Thyroid gland (tissue), 4 donors: ENCODE results near the gene IFRD1. TPM values are rescaled to one million over a fixed set of nuclear protein-coding genes. Genes with fewer than 3 reads are reported as not detected.

Experiments
- DNase-seq, 2 donors: peaks; one replicate each; pipeline ENCODE4 v3.0.0-alpha.2; 2019
- H3K27ac ChIP-seq, 3 donors: fragments of 200-600 bp; sonication (generic); 1 replicate in 2 of 3; 2 replicates in 1 of 3; pipeline ENCODE4 v1.5.1; 2016 to 2019; ENCODE audit warnings: mild to moderate bottlenecking in 1 of 3, moderate library complexity in 1 of 3
- H3K27me3 ChIP-seq: fragments of 200-600 bp; sonication (generic); one replicate; pipeline ENCODE4 v1.5.1; 2019
- H3K36me3 ChIP-seq, 2 donors: fragments of 200-600 bp; sonication (generic); one replicate each; pipeline ENCODE4 v1.5.1; 2016 to 2019
- H3K4me1 ChIP-seq, 2 donors: fragments of 200-600 bp; sonication (generic); one replicate each; pipeline ENCODE4 v1.5.1; 2017 to 2019
- H3K4me3 ChIP-seq, 3 donors: fragments of 200-600 bp; sonication (generic); replicated peaks in 1 of 3; 1 replicate in 2 of 3; 2 replicates in 1 of 3; pipeline ENCODE4 v1.5.1; 2016; ENCODE audit warnings: mild to moderate bottlenecking in 1 of 3
- H3K9me3 ChIP-seq: fragments of 200-600 bp; sonication (generic); one replicate; pipeline ENCODE4 v1.5.1; 2017
- POLR2A ChIP-seq, 2 donors: fragments of 450-650 bp; IDR thresholded peaks; one replicate each; pipeline ENCODE4 v1.6.1; 2017; ENCODE audit warnings: antibody characterized with exemption in 2 of 2, mild to moderate bottlenecking in 2 of 2, moderate library complexity in 1 of 2
- WGBS, 2 donors: methylation state at CpG; one replicate each; pipeline ENCODE4 v1.1.5; 2017; 5-methylcytosine and 5-hydroxymethylcytosine counted together
- intact Hi-C: fragments of 100-400 bp; cut with DNase I; formaldehyde crosslinking; loops from one replicate; pipeline ENCODE4 v1.15.1; 2023
- total RNA-seq, 4 donors: library from RNA; depleted of rRNA; stranded (reverse); fragments of >200 nt; gene quantifications; one replicate each; pipeline ENCODE4 v1.2.3, GENCODE V29; 2016
- TF ChIP-seq, protein P1 (sequence below), 6 experiments: fragments of 200-600 bp in 3 of 6; fragments of 450-650 bp in 3 of 6; sonication (generic) in 3 of 6; IDR thresholded peaks; one replicate each; pipeline ENCODE4 v1.5.1; 2016 to 2019; ENCODE audit warnings: antibody characterized with exemption in 6 of 6, mild to moderate bottlenecking in 2 of 6, inconsistent platforms in 1 of 6, moderate library complexity in 1 of 6

IFRD1 gene
- total RNA-seq, 4 donors from 2014 or later = 34.5 to 84.8 (median 57.1) TPM

DNA sequence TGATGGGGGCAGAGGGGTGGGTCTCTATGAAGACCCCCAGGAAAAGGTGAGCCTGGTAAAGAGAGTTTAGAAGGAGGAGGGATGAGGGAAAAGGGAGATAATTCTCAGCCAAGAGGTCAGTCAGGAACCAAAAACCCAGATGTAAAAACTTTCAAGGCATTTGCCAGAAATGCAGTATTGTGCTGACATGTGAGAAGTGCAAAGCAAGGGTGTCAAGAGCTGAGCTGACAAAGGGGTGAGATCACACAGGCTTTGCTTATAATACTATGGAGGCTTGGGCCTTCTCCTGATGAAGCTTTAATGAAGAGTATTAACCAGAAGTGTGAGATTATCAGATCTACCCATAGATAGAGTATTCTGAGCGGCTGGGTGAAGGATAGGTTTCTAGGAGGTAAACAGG lies 22.3 kb upstream of the IFRD1 start:
- Histone ChIP-seq H3K27me3 (no peaks in the 10 kb centered on the region), H3K4me3 (no peak overlapping the region), H3K27ac (no peak overlapping the region), H3K4me1 (peaks cover 2 to 6% of the 10 kb centered on the region in 2 donors), H3K9me3 (no peaks in the 10 kb centered on the region), H3K36me3 (no peaks in the 10 kb centered on the region)
- TF ChIP-seq, protein P1, sequence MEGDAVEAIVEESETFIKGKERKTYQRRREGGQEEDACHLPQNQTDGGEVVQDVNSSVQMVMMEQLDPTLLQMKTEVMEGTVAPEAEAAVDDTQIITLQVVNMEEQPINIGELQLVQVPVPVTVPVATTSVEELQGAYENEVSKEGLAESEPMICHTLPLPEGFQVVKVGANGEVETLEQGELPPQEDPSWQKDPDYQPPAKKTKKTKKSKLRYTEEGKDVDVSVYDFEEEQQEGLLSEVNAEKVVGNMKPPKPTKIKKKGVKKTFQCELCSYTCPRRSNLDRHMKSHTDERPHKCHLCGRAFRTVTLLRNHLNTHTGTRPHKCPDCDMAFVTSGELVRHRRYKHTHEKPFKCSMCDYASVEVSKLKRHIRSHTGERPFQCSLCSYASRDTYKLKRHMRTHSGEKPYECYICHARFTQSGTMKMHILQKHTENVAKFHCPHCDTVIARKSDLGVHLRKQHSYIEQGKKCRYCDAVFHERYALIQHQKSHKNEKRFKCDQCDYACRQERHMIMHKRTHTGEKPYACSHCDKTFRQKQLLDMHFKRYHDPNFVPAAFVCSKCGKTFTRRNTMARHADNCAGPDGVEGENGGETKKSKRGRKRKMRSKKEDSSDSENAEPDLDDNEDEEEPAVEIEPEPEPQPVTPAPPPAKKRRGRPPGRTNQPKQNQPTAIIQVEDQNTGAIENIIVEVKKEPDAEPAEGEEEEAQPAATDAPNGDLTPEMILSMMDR (IDR thresholded peaks at IDR 0.05) = no peak
- no peak for TF ChIP-seq POLR2A (IDR thresholded peaks at IDR 0.05)
- intact Hi-C loops = no loop called here
- no peak for DNase-seq
- 97 to 100% methylated on average over 1 of the region's 1 CpG for WGBS, 2 donors

DNA sequence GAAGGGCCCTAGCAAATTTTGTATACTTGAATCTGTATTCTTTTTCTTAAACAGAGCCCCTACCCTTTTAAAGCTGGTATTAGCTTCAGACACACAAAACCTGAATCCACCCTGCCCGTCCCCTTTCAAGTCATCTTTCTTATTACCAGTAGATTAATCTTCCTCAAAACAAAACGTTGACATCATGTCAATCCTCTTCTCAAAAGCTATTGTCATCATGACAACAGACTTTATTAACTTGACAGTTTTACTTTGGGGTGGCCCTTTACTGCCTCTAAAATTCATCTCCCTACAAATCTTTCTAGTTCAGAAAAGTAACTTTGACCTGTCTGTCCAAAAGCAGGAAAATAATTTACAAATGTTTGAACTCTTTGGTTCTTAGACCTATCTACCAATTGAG lies 21.5 kb upstream of the IFRD1 start:
- Histone ChIP-seq H3K27me3 (no peaks in the 10 kb centered on the region), H3K9me3 (no peaks in the 10 kb centered on the region), H3K4me1 (no peaks in the 10 kb centered on the region), H3K36me3 (no peaks in the 10 kb centered on the region), H3K4me3 (no peak overlapping the region), H3K27ac (no peak overlapping the region)
- DNase-seq = no peak
- WGBS, 2 donors = 85 to 87% methylated on average over 2 of the region's 2 CpGs
- TF ChIP-seq, protein P1 (IDR thresholded peaks at IDR 0.05) = no peak
- no peak for TF ChIP-seq POLR2A (IDR thresholded peaks at IDR 0.05)
- intact Hi-C loops = no loop called here

DNA sequence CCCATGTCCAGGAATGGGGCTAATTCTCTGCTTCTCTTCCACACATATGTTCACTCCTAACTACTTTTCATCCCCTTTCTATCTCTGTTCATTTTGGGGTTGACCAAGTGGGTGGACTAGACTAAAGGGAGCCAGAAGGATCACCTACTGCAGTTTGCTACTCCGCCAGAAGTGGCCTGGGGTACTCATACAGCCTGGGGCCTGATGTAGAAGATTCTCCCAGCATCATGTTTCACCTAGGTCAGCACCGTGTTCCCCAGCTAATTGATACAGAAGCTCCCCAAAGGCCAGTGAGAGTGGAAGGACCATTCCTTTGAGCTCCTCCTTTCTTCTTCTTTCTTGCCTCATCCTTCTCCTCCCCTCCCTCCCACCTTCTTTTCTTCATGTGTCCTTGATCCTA lies 19.6 kb upstream of the IFRD1 start:
- no peak overlapping the region for H3K27ac ChIP-seq
- intact Hi-C loops = no loop called here
- 79 to 80% methylated on average over 2 of the region's 2 CpGs for WGBS, 2 donors
- H3K4me1 ChIP-seq = no peaks in the 10 kb centered on the region
- no peak overlapping the region for H3K4me3 ChIP-seq
- no peaks in the 10 kb centered on the region for H3K27me3 ChIP-seq
- H3K36me3 ChIP-seq = no peaks in the 10 kb centered on the region
- no peaks in the 10 kb centered on the region for H3K9me3 ChIP-seq
- TF ChIP-seq, protein P1 (IDR thresholded peaks at IDR 0.05) = no peak
- TF ChIP-seq POLR2A (IDR thresholded peaks at IDR 0.05) = no peak
- DNase-seq = no peak

DNA sequence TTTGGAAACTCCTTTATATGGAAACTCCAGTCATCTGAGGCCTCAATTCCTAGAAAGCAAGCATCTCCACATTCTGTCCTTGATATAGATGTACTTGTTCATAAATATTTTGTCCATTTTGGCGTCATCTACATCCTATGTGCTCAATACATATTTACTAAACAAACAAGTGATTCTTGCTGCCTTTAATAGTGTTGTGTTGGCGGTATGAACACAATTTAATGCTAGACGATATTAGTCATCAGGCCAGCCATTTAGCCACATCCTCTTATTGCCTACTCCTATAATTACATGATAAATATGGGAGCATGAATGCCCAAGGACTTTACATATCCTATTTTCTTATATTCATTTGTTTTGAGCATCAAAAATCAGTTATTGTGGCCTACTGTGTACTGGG lies 18.5 kb upstream of the IFRD1 start:
- H3K4me3 ChIP-seq = no peak overlapping the region
- DNase-seq = no peak
- no peaks in the 10 kb centered on the region for H3K36me3 ChIP-seq
- no peaks in the 10 kb centered on the region for H3K27me3 ChIP-seq
- 96 to 97% methylated on average over 3 of the region's 3 CpGs for WGBS, 2 donors
- H3K9me3 ChIP-seq = no peaks in the 10 kb centered on the region
- no peaks in the 10 kb centered on the region for H3K4me1 ChIP-seq
- TF ChIP-seq POLR2A (IDR thresholded peaks at IDR 0.05) = no peak
- intact Hi-C loops = no loop called here
- no peak overlapping the region for H3K27ac ChIP-seq

DNA sequence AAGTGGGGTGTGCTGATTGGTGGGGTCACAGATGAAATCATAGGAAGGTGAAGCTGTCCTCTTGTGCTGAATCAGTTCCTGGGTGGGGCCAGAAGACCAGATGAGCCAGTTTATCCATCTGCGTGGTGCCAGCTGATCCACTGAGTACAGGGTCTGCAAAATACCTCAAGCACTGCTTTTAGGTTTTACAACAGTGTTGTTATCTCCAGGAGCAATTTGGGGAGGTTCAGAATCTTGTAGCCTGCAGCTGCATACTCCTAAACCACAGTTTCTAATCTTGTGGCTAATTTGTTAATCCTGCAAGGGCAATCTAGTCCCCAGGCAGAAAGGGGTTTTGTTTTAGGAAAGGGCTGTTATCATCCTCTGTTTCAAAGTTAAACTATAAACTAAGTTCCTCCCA lies 17.0 kb upstream of the IFRD1 start:
- no peaks in the 10 kb centered on the region for H3K27me3 ChIP-seq
- WGBS, 2 donors = 100% methylated on average over 1 of the region's 1 CpG
- H3K4me1 ChIP-seq = no peaks in the 10 kb centered on the region
- DNase-seq = no peak
- no peaks in the 10 kb centered on the region for H3K9me3 ChIP-seq
- intact Hi-C loops = no loop called here
- H3K27ac ChIP-seq = no peak overlapping the region
- H3K36me3 ChIP-seq = no peaks in the 10 kb centered on the region
- TF ChIP-seq, protein P1 (IDR thresholded peaks at IDR 0.05) = no peak
- no peak for TF ChIP-seq POLR2A (IDR thresholded peaks at IDR 0.05)
- no peak overlapping the region for H3K4me3 ChIP-seq

DNA sequence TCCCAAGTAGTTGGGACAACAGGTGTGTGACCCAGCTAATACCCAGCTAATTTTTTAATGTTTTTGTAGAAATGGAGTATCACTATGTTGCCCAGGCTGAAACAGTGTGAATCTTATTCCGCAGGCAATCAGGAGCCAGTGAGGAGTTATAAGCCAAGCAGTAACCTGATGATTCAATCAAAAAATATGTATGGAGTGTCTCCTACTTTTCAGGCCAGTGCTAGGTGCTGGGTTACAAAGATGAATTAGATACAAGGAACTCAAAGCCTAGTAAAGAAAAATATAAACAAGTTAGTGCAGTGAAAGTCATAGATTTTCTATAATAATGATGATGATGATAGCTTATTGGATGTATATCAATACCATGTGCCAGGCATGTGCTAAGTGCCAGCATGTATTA lies 13.2 kb upstream of the IFRD1 start:
- no peak for TF ChIP-seq POLR2A (IDR thresholded peaks at IDR 0.05)
- TF ChIP-seq, protein P1 (IDR thresholded peaks at IDR 0.05) = no peak
- no peak overlapping the region for H3K4me3 ChIP-seq
- no peak overlapping the region for H3K27ac ChIP-seq
- no peaks in the 10 kb centered on the region for H3K27me3 ChIP-seq
- intact Hi-C loops = no loop called here
- WGBS, 2 donors = 96 to 100% methylated on average over 1 of the region's 1 CpG
- no peaks in the 10 kb centered on the region for H3K9me3 ChIP-seq
- no peaks in the 10 kb centered on the region for H3K36me3 ChIP-seq
- H3K4me1 ChIP-seq = no peaks in the 10 kb centered on the region
- no peak for DNase-seq
